Parietal lobe (tissue), 2 donors: ENCODE data around the gene CALY. TPM values are rescaled to one million over a fixed set of nuclear protein-coding genes. Genes with fewer than 3 reads are reported as not detected.

Source experiments
- small RNA-seq: library from RNA; depleted of rRNA; stranded (forward); fragments of <200 nt; gene quantifications from one replicate; pipeline ENCODE3, GENCODE V24; 2014; ENCODE audit warnings: low replicate concordance
- total RNA-seq: library from RNA; depleted of rRNA; stranded (reverse); fragments of >200 nt; gene quantifications from one replicate; pipeline ENCODE4 v1.2.3, GENCODE V29; 2014

The CALY gene
- total RNA-seq: 13.5 TPM

DNA sequence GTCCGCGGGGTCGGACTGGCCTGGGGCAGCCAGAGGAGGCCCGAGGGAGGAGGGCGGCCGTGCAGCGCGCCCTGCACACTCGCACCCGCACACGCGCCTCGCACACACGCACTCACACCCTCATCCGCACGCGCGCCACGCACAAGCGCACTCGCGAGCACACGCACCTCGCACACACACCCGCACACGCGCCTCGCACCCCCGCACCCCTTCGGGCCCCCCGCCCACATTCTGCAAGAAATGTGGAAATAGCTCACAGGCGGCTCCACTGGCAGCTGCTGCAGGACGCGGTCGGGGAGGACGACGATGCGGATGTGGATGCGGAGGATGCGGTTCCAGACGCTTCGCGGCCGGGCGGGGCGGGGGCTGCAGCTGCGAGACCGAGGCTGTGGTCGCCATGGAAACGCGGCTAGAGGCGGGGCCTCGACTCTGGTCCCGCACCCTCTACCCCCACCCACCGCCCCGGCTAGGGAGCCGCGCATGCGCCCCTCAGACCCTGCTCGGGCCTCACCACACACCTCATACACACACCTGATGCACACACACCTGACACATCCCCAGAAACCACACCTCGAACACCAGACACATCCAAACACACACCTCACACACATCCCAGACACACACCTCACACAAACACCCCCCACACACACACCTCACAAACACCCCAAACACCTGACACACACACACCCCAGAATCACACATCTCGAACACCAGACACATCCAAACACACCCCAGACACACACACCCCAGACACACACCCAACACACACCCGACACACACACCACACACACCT lies at the start of gene CALY:
TSS of gene CALY (minus strand) at position 320 of the 793 bp plus-strand sequence. CDS start 7,907 bp downstream, outside the sequence.

DNA sequence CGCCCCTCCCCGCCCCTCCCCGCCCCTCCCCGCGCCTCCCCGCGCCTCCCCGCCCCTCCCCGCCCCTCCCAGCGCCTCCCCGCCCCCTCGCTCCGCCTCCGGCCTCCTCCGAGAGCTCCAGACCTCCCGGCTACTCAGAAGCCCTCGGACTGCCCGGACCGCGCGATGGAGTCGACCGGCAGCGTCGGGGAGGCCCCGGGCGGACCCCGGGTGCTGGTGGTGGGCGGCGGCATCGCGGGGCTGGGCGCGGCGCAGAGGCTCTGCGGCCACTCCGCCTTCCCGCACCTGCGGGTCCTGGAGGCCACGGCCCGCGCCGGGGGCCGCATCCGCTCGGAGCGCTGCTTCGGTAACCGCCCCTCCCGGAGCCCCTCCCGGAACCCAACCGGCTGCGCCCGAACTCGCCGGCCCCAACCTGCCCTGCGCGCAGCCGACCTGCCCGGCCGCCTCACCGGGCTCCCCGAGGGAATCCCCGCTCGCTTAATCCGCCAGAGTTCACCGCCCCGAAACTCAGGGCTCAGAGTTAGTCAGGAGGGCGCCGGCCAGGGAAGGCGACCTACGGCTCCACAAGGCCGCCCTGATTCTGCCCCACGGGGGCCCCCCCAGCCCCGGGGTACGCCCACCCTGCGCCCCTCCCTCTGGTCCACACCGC lies 42.6 kb upstream of the CALY start, which contains the start of gene PAOX:
TSS of gene PAOX (plus strand) at position 111 of the 649 bp plus-strand sequence. CDS start at position 166, 55 bp downstream.

GRCh38 chr10:133373174-133374090 lies 36.7 kb upstream of the CALY start, which contains the start of gene ECHS1:
TSS of gene ECHS1 (minus strand) at chr10:133373354. CDS start at chr10:133373333, 21 bp downstream.

GRCh38 chr10:133357285-133358161 lies 20.8 kb upstream of the CALY start, which contains the start of gene FUOM:
TSS of gene FUOM (minus strand) at chr10:133358019. CDS start at chr10:133358007, 12 bp downstream.

GRCh38 chr10:133308421-133309099 lies 28.1 kb downstream of the CALY start, which contains the start of the genes TUBGCP2 and ZNF511:
TSS of gene TUBGCP2 (minus strand) at chr10:133308872. CDS start at chr10:133302941, 5,931 bp downstream.
TSS of gene ZNF511 (plus strand) at chr10:133308914. CDS start at chr10:133308944, 30 bp downstream.

DNA sequence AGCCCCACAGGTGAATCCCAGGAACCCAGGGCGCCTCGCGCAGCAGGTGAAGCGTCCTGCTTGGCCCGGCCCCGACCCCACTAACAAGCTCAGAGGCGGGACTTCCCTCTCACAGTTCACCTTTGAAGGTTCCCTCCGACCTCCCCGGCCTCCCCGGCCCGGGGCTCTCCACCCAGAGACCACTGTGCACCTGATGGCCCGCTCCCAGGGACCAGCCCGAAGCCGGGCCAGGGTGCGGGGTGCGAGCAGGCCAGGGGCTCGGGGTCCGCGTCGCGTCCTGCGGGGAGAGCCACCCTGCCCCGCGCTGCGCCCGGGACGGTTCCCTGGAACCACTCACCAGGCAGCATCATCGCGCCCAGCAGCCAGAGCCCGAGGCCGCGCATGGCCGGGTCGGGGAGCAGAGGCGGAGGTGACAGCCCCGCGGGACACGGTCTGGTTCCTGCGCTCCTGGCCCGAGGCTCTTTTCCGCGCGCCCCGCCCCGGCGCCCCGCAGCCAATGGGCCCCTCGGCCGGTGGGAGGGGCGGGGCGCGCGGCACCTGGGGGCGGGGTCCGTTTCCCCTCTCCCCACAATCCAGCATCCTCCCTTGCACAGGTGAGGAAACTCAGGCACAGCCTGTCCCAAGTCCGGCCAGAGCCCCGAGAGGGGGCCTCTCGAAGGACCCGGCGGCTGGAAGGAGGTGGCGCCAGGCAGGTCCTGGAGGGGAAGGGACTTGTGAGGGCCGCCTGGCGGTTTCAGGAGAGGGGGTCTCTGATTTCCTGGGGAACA lies 60.1 kb downstream of the CALY start, which contains the start of gene ADAM8:
TSS of gene ADAM8 (minus strand) at position 434 of the 767 bp plus-strand sequence. CDS start at position 383, 51 bp downstream.

Small RNAs within 50 kb of the gene (small RNA-seq; reads per million reads assigned to genes)
- gene AL360181.4 (not detected), gene BANF1P2 (not detected), gene MIR3944 (not detected)

Other genes with a start within 250 kb of the CALY start
- gene ADGRA1, start 249.0 kb downstream of the CALY start, total RNA-seq: 5.3 TPM
- gene KNDC1, start 176.7 kb downstream of the CALY start, total RNA-seq: 12.2 TPM
- not detected for gene UTF1, start 106.7 kb downstream of the CALY start, total RNA-seq
- gene VENTX, start 99.0 kb downstream of the CALY start, total RNA-seq: not detected
- gene ADAM8, start 60.0 kb downstream of the CALY start, total RNA-seq: 2.8 TPM
- 58.2 TPM for gene TUBGCP2, start 28.0 kb downstream of the CALY start, total RNA-seq
- gene ZNF511, start 28.0 kb downstream of the CALY start, total RNA-seq: 7.2 TPM
- gene PRAP1, start 10.5 kb upstream of the CALY start, total RNA-seq: not detected
- 11.9 TPM for gene FUOM, start 21.1 kb upstream of the CALY start, total RNA-seq
- 31.9 TPM for gene ECHS1, start 36.5 kb upstream of the CALY start, total RNA-seq
- gene PAOX, start 42.4 kb upstream of the CALY start, total RNA-seq: 13.8 TPM
- 36.3 TPM for gene MTG1, start 57.3 kb upstream of the CALY start, total RNA-seq
- gene SPRN, start 87.7 kb upstream of the CALY start, total RNA-seq: 13.1 TPM
- gene SCART1, start 117.0 kb upstream of the CALY start, total RNA-seq: 2.8 TPM
- 16.3 TPM for gene CYP2E1, start 190.5 kb upstream of the CALY start, total RNA-seq
- 2.2 TPM for gene SYCE1, start 228.7 kb upstream of the CALY start, total RNA-seq